OCI-LY3 (cell line): ENCODE measurements around the gene RIGI.

Source experiments
- H2AFZ ChIP-seq: fragments of 200-600, 300-600 bp; shearing (Covaris generic); 2 replicates; pipeline ENCODE4 v1.6.0; 2014; ENCODE audit warnings: antibody characterized with exemption, low read depth, low read length
- H3K27ac ChIP-seq: fragments of 200-600, 300-600 bp; sonication (generic); 2 replicates; pipeline ENCODE4 v1.5.1; 2014; ENCODE audit warnings: mild to moderate bottlenecking, low read length, moderate library complexity, mixed read lengths
- H3K27me3 ChIP-seq: fragments of 200-600, 300-600 bp; sonication (generic); 2 replicates; pipeline ENCODE4 v1.6.1; 2014; ENCODE audit warnings: low read depth, low read length, mixed read lengths
- H3K36me3 ChIP-seq: fragments of 200-600, 300-600 bp; sonication (generic); replicated peaks from 2 replicates; pipeline ENCODE3; 2014; ENCODE audit warnings: low read depth, low read length, mixed read lengths
- H3K4me1 ChIP-seq: fragments of 300-600, 200-600 bp; sonication (generic); 2 replicates; pipeline ENCODE4 v1.6.1; 2014; ENCODE audit warnings: low read length, mixed read lengths
- H3K4me2 ChIP-seq: fragments of 200-600, 300-600 bp; sonication (generic); 2 replicates; pipeline ENCODE4 v1.6.1; 2014; ENCODE audit warnings: low read length, mixed read lengths
- H3K4me3 ChIP-seq: fragments of 300-600, 200-600 bp; sonication (generic); 2 replicates; pipeline ENCODE4 v1.5.1; 2014; ENCODE audit warnings: antibody characterized with exemption, mild to moderate bottlenecking, low read length, moderate library complexity
- H3K79me2 ChIP-seq: fragments of 300-600, 200-600 bp; shearing (Covaris generic); 2 replicates; pipeline ENCODE4 v1.6.1; 2014; ENCODE audit warnings: mild to moderate bottlenecking, low read length, mixed read lengths
- H3K9ac ChIP-seq: fragments of 300-600, 200-600 bp; shearing (Covaris generic); 2 replicates; pipeline ENCODE4 v1.6.0; 2014; ENCODE audit warnings: mild to moderate bottlenecking, low read length, moderate library complexity
- H3K9me3 ChIP-seq: fragments of 200-600, 300-600 bp; shearing (Covaris generic); 2 replicates; pipeline ENCODE4 v1.6.1; 2014; ENCODE audit warnings: low read length, mixed read lengths; ENCODE audit not compliant: insufficient read depth
- H4K20me1 ChIP-seq: fragments of 200-600, 300-600 bp; sonication (generic); 2 replicates; pipeline ENCODE4 v1.6.1; 2016; ENCODE audit warnings: low read length, mixed read lengths; ENCODE audit not compliant: insufficient read depth
- EZH2phosphoT487 ChIP-seq: fragments of 200-600 bp; shearing (Covaris generic); IDR thresholded peaks from 2 replicates; pipeline ENCODE4 v1.6.1; 2018; ENCODE audit warnings: antibody characterized with exemption, mixed run types, low read depth
- TF ChIP-seq, protein P1 (sequence below): fragments of 200-600, 300-600 bp; sonication (generic); IDR thresholded peaks from 2 replicates; pipeline ENCODE4 v1.5.1; 2014; ENCODE audit warnings: antibody characterized with exemption, low read length, low read depth

Gene RIGI

DNA sequence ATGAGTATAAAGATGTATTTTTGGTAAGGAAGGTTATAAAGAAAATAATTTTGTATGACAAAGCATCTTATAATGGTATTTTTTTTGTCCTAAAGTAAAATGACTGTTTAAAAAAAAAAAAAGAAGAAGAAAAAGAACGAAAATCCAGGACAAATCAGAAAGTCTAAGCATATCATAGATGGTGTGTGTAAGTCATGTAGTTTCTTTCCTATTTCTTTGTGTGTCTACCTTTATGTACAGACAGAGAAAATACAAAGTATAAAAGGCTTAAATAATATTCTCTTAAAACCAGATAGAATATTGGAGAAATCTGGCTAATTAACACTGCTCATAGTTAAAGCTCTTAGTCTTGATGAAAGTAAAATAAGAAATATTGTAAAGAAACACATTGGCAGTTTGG is 7.7 kb downstream of the RIGI start:
- Histone ChIP-seq H3K4me2 (no peak overlapping the region), H2AFZ (no peak overlapping the region), H4K20me1 (no peaks in the 10 kb centered on the region), H3K27ac (no peak overlapping the region), H3K9me3 (peaks cover 16% of the 10 kb centered on the region; the same call in 1 of the 2 replicates), H3K9ac (no peak overlapping the region), H3K4me1 (no peaks in the 10 kb centered on the region), H3K36me3 (peaks cover 2% of the 10 kb centered on the region), H3K4me3 (no peak overlapping the region), H3K79me2 (no peaks in the 10 kb centered on the region), H3K27me3 (no peaks in the 10 kb centered on the region)
- TF ChIP-seq, protein P1, sequence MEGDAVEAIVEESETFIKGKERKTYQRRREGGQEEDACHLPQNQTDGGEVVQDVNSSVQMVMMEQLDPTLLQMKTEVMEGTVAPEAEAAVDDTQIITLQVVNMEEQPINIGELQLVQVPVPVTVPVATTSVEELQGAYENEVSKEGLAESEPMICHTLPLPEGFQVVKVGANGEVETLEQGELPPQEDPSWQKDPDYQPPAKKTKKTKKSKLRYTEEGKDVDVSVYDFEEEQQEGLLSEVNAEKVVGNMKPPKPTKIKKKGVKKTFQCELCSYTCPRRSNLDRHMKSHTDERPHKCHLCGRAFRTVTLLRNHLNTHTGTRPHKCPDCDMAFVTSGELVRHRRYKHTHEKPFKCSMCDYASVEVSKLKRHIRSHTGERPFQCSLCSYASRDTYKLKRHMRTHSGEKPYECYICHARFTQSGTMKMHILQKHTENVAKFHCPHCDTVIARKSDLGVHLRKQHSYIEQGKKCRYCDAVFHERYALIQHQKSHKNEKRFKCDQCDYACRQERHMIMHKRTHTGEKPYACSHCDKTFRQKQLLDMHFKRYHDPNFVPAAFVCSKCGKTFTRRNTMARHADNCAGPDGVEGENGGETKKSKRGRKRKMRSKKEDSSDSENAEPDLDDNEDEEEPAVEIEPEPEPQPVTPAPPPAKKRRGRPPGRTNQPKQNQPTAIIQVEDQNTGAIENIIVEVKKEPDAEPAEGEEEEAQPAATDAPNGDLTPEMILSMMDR: no peak
- TF ChIP-seq EZH2phosphoT487: no peak

DNA sequence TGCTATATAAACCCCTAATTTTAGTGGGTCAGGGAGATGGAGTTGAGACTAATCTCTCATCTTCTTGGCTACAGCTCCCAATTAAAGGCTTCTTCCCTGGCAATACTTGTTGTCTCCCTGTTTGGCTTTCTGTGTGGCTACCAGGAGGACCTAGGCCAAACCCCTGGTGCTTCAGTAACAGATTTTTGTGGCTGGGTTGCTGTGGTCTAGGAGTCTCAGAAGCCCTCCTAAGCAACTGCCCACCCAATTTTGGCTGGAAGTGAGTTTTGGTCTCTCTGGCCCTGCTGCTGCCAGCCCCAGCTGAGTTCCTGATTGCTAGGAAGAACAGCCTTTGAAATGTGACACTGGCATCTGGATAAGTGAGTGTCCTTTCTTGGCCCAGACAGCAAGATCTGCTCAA is 9.8 kb downstream of the RIGI start:
- Histone ChIP-seq H3K79me2 (no peaks in the 10 kb centered on the region), H3K4me3 (no peak overlapping the region), H2AFZ (no peak overlapping the region), H3K36me3 (peaks cover 2% of the 10 kb centered on the region), H3K9ac (no peak overlapping the region), H4K20me1 (no peaks in the 10 kb centered on the region), H3K27ac (no peak overlapping the region), H3K4me2 (no peak overlapping the region), H3K9me3 (peaks cover 16% of the 10 kb centered on the region; the same call in 1 of the 2 replicates), H3K4me1 (no peaks in the 10 kb centered on the region), H3K27me3 (no peaks in the 10 kb centered on the region)
- TF ChIP-seq EZH2phosphoT487: no peak
- TF ChIP-seq, protein P1: no peak

DNA sequence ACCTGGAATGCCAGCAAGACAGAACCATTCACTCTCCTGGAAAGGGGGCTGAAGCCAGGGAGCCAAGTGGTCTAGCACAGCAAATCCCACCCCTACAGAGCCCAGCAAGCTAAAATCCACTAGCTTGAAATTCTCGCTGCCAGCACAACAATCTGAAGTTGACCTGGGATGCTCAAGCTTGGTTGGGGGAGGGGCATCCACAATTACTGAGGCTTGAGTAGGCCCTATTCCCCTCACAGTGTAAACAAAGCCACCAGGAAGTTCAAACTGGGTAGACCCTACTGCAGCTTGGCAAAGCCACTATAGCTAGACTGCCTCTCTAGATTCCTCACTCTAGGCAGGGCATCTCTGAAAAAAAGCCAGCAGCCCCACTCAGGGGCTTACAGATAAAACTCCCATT is 17.3 kb downstream of the RIGI start:
- Histone ChIP-seq H3K4me1 (no peaks in the 10 kb centered on the region), H3K4me3 (no peak overlapping the region), H3K9me3 (no peaks in the 10 kb centered on the region), H3K9ac (no peak overlapping the region), H3K4me2 (no peak overlapping the region), H2AFZ (no peak overlapping the region), H3K79me2 (no peaks in the 10 kb centered on the region), H3K36me3 (no peaks in the 10 kb centered on the region), H4K20me1 (no peaks in the 10 kb centered on the region), H3K27me3 (no peaks in the 10 kb centered on the region), H3K27ac (no peak overlapping the region)
- TF ChIP-seq EZH2phosphoT487: no peak
- TF ChIP-seq, protein P1: no peak

DNA sequence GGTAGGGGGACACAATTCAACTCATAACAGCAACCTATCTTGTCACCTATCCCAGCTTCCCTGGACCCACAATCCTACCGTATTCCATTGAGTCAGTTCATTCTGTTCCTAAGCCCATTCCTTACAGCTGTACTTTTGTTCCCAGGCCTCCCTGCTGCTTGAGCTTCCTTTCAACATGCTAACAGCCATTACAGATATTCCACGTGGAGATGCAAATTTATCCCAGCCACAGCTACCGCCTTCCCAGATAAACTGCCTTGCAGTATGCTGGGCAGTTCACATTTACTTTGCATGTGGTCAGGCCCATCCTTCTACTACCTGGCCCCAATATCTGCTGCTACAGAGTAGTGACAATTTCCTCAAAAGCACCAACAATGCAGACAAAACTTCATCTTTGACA is 23.0 kb downstream of the RIGI start:
- H3K9ac ChIP-seq: no peak overlapping the region
- H4K20me1 ChIP-seq: no peaks in the 10 kb centered on the region
- H3K79me2 ChIP-seq: no peaks in the 10 kb centered on the region
- H3K36me3 ChIP-seq: no peaks in the 10 kb centered on the region
- no peaks in the 10 kb centered on the region for H3K27me3 ChIP-seq
- no peak overlapping the region for H2AFZ ChIP-seq
- no peaks in the 10 kb centered on the region for H3K9me3 ChIP-seq
- TF ChIP-seq EZH2phosphoT487: no peak
- TF ChIP-seq, protein P1: no peak
- no peak overlapping the region for H3K27ac ChIP-seq
- H3K4me2 ChIP-seq: no peak overlapping the region
- H3K4me3 ChIP-seq: no peak overlapping the region
- no peaks in the 10 kb centered on the region for H3K4me1 ChIP-seq
